Omental fat pad (tissue), 4 donors: ENCODE results near the gene ACHE. TPM values are rescaled to one million over a fixed set of nuclear protein-coding genes. Genes with fewer than 3 reads are reported as not detected.
"Not testable (repeated sequence)": the region's sequence is repeated elsewhere in the genome, so short reads cannot be mapped to it uniquely, and the experiment has no call there.

Source experiments
- ATAC-seq: fragments of 150-250 bp; one replicate; pipeline ENCODE4 v1.9.1; 2016; ENCODE audit warnings: mild to moderate bottlenecking, moderate library complexity; ENCODE audit not compliant: low FRiP score
- DNase-seq: peaks from one replicate; pipeline ENCODE4 v3.0.0-alpha.2; 2019; ENCODE audit warnings: low spot score
- CTCF ChIP-seq, 3 donors: fragments of 450-650 bp; IDR thresholded peaks; one replicate each; pipeline ENCODE4 v1.5.1; 2016 to 2017; ENCODE audit warnings: antibody characterized with exemption in 3 of 3, mild to moderate bottlenecking in 3 of 3, moderate library complexity in 2 of 3
- total RNA-seq, 4 donors: library from RNA; depleted of rRNA; stranded (reverse); fragments of >200 nt; gene quantifications; one replicate each; pipeline ENCODE4 v1.1.0, GENCODE V29; 2016

The ACHE gene
- total RNA-seq, 4 donors from 2014 or later, result 0.50 to 0.96 (median 0.73) TPM

- DNase-seq, result no peak
- ATAC-seq, result no peak
- no peak for TF ChIP-seq CTCF (IDR thresholded peaks at IDR 0.05)
Observed at GRCh38 chr7:100921039-100921438, 25.4 kb upstream of the ACHE start.

DNA sequence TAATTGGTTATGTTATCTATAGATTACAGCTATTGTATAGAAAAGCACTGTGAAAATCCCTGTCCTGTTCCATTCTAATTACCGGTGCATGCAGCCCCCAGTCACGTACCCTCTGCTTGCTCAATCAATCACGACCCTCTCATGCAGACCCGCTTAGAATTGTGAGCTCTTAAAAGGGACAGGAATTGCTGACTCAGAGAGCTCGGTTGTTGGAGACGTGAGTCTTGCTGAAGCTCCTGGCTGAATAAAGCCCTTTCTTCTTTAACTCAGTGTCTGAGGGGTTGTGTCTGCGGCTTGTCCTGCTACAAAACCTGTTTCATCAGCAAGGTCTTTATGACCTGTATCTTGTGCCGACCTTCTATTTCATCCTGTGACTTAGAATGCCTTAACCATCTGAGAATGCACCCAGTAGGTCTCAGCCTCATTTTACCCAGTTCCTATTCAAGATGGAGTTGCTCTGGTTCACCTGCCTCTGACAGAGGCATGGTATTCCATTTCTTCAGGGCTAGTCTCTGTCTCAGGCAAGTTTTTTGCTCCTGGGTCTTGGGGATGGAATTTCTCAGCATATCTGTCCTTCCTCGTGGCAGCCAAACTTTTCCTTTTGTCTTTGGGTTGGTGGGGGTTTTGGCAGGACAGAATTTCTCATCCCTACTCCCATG lies 24.2 kb upstream of the ACHE start:
- DNase-seq, ATAC-seq: not testable (repeated sequence)

DNA sequence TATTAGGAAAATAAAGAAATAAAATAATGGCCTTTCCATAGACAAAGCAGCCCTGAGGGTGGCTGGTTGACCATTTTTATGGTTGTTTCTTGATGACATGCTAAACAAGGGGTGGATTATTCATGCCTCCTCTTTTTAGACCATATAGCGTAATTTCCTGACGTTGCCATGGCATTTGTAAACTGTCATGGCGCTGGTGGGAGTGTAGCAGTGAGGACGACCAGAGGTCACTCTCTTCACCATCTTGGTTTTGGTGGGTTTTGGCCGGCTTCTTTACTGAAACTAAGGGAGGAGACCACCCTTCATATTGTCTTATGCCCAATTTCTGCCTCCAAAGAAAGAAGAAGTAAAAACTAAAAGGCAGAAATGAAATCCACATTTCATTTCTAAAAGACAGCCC lies 23.6 kb upstream of the ACHE start:
- not testable (repeated sequence) for ATAC-seq, DNase-seq

GRCh38 chr7:100914879-100915447 lies 19.3 kb upstream of the ACHE start:
- no peak for DNase-seq
- no peak for TF ChIP-seq CTCF (IDR thresholded peaks at IDR 0.05)
- no peak for ATAC-seq

GRCh38 chr7:100914208-100914878 lies 18.7 kb upstream of the ACHE start:
- DNase-seq (no peak), ATAC-seq (no peak)
- TF ChIP-seq CTCF (IDR thresholded peaks at IDR 0.05), result no peak

DNA sequence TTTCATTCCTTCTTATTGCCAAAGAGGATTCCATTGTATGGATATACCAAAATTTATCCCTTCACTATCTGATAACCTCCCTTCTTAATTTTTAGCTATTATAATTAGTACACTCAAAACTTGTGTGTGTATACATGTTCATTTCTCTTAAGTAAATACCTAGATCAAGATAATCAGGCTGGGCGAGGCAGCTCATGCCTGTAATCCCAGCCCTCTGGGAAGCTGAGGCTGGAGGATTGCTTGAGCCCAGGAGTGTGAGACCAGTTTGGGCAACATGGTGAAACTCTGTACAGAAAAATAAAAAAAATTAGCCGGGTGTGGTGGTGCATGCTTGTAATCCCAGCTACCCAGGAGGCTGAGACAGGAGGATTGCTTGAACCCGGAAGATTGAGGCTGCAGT lies 15.8 kb upstream of the ACHE start:
- TF ChIP-seq CTCF (IDR thresholded peaks at IDR 0.05), result no peak
- ATAC-seq, result no peak
- DNase-seq, result no peak

- ATAC-seq, DNase-seq: not testable (repeated sequence)
Observed at GRCh38 chr7:100910443-100910842, 14.8 kb upstream of the ACHE start.

DNA sequence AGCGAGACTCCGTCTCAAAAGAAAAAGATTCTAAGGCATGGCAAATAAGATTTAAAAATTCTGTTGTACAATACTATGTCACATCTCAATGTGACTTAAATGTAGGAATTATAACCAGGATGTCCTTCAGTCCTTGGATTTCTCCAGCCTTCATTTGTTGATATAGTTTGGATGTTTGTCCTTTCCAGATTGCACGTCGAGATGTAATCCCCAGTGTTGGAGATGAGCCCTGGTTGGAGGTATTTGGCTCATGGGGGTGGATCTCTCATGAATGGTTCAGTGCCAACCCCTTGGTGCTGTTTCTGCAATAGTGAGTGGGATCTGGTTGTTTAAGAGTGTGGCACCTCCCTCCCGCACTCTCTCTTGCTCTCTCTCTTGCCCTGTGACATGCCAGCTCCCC lies 12.8 kb upstream of the ACHE start:
- DNase-seq, result no peak
- no peak for ATAC-seq

More for the DNA sequence above, 12.8 kb upstream of the ACHE start:
- no peak for TF ChIP-seq CTCF (IDR thresholded peaks at IDR 0.05)
